Measurements from ENCODE around the gene TNMD. TPM values are rescaled to one million over a fixed set of nuclear protein-coding genes. Genes with fewer than 3 reads are reported as not detected.

The TNMD gene
- total RNA-seq, 1 donor: not detected

DNA sequence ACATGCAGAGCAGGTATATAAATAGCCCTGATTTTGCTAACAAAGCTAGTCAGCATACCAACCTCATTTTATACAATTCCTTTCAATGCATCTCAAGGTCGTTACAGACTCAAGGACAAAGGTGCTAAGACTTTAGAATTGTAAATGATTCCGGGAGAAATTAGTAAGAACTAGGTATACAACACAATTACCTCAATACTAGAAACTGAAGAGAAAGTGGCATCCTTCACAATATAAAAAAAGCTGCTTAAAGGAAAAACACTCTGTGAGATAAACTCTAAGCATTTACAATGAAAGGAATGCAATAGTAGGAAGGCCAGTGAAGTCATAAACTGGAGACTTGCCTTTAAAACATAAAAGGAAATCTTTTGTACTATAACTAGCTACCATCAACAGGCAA, 11.9 kb downstream of the TNMD start:
- TF ChIP-seq, protein P1, sequence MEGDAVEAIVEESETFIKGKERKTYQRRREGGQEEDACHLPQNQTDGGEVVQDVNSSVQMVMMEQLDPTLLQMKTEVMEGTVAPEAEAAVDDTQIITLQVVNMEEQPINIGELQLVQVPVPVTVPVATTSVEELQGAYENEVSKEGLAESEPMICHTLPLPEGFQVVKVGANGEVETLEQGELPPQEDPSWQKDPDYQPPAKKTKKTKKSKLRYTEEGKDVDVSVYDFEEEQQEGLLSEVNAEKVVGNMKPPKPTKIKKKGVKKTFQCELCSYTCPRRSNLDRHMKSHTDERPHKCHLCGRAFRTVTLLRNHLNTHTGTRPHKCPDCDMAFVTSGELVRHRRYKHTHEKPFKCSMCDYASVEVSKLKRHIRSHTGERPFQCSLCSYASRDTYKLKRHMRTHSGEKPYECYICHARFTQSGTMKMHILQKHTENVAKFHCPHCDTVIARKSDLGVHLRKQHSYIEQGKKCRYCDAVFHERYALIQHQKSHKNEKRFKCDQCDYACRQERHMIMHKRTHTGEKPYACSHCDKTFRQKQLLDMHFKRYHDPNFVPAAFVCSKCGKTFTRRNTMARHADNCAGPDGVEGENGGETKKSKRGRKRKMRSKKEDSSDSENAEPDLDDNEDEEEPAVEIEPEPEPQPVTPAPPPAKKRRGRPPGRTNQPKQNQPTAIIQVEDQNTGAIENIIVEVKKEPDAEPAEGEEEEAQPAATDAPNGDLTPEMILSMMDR (IDR thresholded peaks at IDR 0.05; ENCODE audit: insufficient read depth, low read length): no peak
- no peak overlapping the region for H3K4me3 ChIP-seq (ENCODE audit: low read depth, low read length)
- no peak for DNase-seq (ENCODE audit: low read depth)

DNA sequence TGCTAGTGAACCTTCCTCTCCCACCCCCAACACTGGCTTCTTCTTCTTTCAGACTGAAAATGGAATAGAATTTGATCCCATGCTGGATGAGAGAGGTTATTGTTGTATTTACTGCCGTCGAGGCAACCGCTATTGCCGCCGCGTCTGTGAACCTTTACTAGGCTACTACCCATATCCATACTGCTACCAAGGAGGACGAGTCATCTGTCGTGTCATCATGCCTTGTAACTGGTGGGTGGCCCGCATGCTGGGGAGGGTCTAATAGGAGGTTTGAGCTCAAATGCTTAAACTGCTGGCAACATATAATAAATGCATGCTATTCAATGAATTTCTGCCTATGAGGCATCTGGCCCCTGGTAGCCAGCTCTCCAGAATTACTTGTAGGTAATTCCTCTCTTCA, 14.7 kb downstream of the TNMD start:
- H3K4me3 ChIP-seq (ENCODE audit: low read depth, low read length): no peak overlapping the region
- no peak for DNase-seq (ENCODE audit: low read depth)
- TF ChIP-seq, protein P1 (IDR thresholded peaks at IDR 0.05; ENCODE audit: insufficient read depth, low read length): no peak

DNA sequence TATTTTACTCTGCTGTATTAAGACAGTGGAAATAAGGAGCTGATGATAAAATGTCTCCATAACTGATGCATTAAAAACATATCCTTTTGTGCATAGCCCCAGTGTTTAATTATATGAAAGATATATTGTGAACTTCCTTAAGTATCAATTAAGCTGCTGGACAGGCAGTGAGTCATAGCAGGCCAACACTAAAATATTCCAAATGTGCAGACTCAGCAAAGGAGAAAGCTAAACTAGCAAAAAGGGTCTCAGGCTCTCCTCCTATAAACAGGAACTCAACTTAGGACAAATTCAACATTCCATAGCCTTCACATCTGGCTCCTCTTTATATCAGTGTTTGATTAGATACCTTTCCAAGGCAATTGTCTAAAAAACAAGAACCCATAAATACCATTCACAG, 15.6 kb downstream of the TNMD start:
- TF ChIP-seq, protein P1 (IDR thresholded peaks at IDR 0.05; ENCODE audit: insufficient read depth, low read length): no peak
- no peak overlapping the region for H3K4me3 ChIP-seq (ENCODE audit: low read depth, low read length)
- no peak for DNase-seq (ENCODE audit: low read depth)

- DNase-seq (ENCODE audit: low read depth): no peak
- TF ChIP-seq, protein P1 (IDR thresholded peaks at IDR 0.05; ENCODE audit: insufficient read depth, low read length): no peak
- no peak overlapping the region for H3K4me3 ChIP-seq (ENCODE audit: low read depth, low read length)
Observed at GRCh38 chrX:100600758-100601157, 16.0 kb downstream of the TNMD start.

- H3K4me3 ChIP-seq (ENCODE audit: low read depth, low read length): no peak overlapping the region
- TF ChIP-seq, protein P1 (IDR thresholded peaks at IDR 0.05; ENCODE audit: insufficient read depth, low read length): no peak
- DNase-seq (ENCODE audit: low read depth): no peak
Observed at GRCh38 chrX:100606753-100607152, 22.0 kb downstream of the TNMD start.

GRCh38 chrX:100609591-100609990, 24.9 kb downstream of the TNMD start:
- no peak overlapping the region for H3K4me3 ChIP-seq (ENCODE audit: low read depth, low read length)
- DNase-seq (ENCODE audit: low read depth): no peak
- TF ChIP-seq, protein P1 (IDR thresholded peaks at IDR 0.05; ENCODE audit: insufficient read depth, low read length): no peak

- TF ChIP-seq, protein P1 (IDR thresholded peaks at IDR 0.05; ENCODE audit: insufficient read depth, low read length): no peak
- no peak for DNase-seq (ENCODE audit: low read depth)
- H3K4me3 ChIP-seq (ENCODE audit: low read depth, low read length): no peak overlapping the region
Observed at GRCh38 chrX:100611951-100612350, 27.2 kb downstream of the TNMD start.
